VCaP (cell line): ENCODE measurements around the gene SLAMF1.
"Not testable (repeated sequence)": the region's sequence is repeated elsewhere in the genome, so short reads cannot be mapped to it uniquely, and the experiment has no call there.

ENCODE experiments used
- H3K27ac ChIP-seq: fragments of 450-650 bp; 2 replicates; pipeline ENCODE4 v1.5.1; 2017
- TF ChIP-seq, protein P1 (sequence below): fragments of 450-650 bp; conservative IDR thresholded peaks from 2 replicates; pipeline ENCODE4 v1.5.1; 2017; ENCODE audit warnings: mild to moderate bottlenecking, moderate library complexity

Gene SLAMF1

DNA sequence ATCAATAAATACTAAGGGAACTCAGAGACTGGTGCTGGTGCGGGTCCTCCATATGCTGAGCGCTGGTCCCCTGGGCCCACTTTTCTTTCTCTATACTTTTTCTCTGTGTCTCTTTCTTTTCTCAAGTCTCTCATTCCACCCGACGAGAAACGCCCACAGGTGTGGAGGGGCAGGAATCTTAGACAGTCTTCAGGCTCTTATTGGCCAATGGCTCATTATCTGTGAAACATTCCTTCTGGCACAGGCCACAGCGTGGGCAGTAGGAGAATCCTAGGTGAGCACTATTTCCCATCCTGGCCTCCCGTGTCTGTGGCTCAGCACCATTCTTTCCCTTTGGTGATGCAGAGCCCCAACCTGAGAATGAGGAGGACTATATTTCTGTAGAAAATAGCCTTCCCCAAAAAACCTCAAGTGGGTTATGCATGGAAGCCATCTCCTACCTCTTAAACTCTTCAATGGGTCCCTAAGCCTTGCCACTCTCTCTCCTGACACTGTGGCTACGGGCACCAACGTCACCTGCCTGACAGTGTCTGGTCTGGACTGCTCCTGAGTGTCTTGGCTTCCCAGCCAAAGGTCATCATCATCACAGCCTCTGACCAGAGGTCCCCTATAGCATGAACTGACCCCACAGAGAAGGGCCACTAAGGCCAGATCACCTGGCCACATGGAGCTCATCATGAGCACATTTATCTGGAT is 6.2 kb upstream of the SLAMF1 start:
- H3K27ac ChIP-seq: no peak overlapping the region
- TF ChIP-seq, protein P1, sequence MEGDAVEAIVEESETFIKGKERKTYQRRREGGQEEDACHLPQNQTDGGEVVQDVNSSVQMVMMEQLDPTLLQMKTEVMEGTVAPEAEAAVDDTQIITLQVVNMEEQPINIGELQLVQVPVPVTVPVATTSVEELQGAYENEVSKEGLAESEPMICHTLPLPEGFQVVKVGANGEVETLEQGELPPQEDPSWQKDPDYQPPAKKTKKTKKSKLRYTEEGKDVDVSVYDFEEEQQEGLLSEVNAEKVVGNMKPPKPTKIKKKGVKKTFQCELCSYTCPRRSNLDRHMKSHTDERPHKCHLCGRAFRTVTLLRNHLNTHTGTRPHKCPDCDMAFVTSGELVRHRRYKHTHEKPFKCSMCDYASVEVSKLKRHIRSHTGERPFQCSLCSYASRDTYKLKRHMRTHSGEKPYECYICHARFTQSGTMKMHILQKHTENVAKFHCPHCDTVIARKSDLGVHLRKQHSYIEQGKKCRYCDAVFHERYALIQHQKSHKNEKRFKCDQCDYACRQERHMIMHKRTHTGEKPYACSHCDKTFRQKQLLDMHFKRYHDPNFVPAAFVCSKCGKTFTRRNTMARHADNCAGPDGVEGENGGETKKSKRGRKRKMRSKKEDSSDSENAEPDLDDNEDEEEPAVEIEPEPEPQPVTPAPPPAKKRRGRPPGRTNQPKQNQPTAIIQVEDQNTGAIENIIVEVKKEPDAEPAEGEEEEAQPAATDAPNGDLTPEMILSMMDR: no peak

- not testable (repeated sequence) for H3K27ac ChIP-seq
Measured at GRCh38 chr1:160652065-160652641, 5.3 kb upstream of the SLAMF1 start.

GRCh38 chr1:160651433-160652064 is 4.7 kb upstream of the SLAMF1 start:
- H3K27ac ChIP-seq: no peak overlapping the region
- TF ChIP-seq, protein P1: no peak

GRCh38 chr1:160647329-160647720 is 481 bp upstream of the SLAMF1 start:
- TF ChIP-seq, protein P1: no peak
- H3K27ac ChIP-seq: no peak overlapping the region

DNA sequence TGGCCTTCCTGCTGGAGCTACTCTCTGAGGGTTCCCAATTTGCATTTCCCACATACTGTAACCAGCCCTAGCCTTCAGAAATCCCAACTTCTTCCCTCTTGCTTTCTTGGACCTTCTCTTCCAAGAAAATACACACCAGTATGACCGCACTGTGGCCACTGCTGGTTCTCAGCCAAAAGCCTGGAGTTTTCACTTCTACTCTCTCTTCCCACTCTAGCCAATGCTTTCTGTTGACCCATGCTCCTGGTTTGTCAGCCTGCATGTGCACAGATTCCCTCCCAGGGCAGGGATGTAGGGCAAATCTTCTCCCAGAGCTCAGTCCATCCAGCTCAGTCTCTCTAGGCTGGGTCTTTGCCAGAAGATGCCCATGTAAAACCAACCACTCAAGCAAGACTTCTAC is 664 bp downstream of the SLAMF1 start:
- TF ChIP-seq, protein P1: no peak
- no peak overlapping the region for H3K27ac ChIP-seq

GRCh38 chr1:160645386-160646130 is 1.3 kb downstream of the SLAMF1 start:
- TF ChIP-seq, protein P1: no peak
- no peak overlapping the region for H3K27ac ChIP-seq

DNA sequence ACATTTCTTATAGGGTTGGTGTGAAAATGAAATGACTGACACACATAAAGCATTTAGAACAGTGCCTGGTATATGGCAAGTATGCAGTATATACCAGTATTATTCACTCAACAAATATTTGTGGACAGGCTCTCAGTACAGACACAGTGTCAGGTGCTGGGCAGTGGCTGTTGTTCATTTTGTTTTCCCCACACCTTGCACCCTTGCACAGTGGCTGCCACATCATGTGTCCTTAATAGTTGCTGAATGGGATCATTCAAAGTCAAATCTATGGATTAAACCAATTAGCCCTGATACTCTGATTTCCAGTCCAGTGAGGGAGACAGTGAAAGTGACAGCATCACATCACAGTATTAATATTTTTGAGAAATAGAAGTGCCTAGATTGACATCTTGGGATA is 2.4 kb downstream of the SLAMF1 start:
- H3K27ac ChIP-seq: no peak overlapping the region
- TF ChIP-seq, protein P1: no peak
